GM19463 (cell line): ENCODE data around the gene FBXL7.
"Not testable (repeated sequence)": the region's sequence is repeated elsewhere in the genome, so short reads cannot be mapped to it uniquely, and the experiment has no call there.

Source experiments
- ATAC-seq: cut with Tn5 transposase; IDR thresholded peaks from one replicate; pipeline ENCODE4 v1.9.1; 2021; ENCODE audit warnings: mild to moderate bottlenecking, moderate library complexity; ENCODE audit not compliant: unreplicated experiment

The FBXL7 gene

DNA sequence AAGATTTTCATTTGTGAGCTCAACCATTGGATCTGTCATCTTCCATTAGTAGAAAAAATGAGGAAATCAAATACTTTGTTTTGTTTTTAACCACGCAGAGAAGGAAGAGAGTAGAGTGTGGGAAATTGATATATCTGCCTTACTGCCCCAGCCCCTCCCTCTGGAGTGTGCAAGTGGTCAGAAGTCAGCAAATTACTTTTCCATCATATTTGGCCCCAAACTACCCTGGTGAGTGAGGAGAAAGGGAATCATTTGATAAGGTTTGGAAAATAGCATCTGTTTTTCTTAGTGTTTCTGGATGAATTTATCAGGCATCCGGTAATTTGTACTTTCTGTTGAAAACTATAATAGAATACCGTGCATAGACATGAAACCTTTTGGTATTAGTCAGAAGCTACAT is 352.2 kb downstream of the FBXL7 start:
- no peak for ATAC-seq

DNA sequence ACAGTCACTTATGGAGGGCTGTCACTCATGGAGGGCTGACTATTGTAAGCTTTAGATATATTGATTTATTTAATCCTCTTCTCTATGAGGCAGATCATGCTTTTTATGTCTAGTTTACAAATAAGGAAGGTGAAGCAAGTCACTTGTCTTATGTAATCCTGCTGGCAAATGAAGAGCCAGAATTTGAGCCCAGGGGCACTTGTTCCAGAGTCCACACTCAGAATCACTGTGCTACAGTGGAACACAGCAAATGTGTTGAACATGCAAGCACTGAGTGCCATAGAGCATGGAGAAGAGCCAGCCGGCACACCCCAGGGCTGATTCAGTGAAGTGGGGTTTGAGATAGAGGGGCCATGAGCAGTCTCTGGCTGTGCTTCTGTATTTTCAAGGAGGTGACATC is 353.0 kb downstream of the FBXL7 start:
- no peak for ATAC-seq

- no peak for ATAC-seq
Observed at GRCh38 chr5:15858326-15858725, 358.3 kb downstream of the FBXL7 start.

DNA sequence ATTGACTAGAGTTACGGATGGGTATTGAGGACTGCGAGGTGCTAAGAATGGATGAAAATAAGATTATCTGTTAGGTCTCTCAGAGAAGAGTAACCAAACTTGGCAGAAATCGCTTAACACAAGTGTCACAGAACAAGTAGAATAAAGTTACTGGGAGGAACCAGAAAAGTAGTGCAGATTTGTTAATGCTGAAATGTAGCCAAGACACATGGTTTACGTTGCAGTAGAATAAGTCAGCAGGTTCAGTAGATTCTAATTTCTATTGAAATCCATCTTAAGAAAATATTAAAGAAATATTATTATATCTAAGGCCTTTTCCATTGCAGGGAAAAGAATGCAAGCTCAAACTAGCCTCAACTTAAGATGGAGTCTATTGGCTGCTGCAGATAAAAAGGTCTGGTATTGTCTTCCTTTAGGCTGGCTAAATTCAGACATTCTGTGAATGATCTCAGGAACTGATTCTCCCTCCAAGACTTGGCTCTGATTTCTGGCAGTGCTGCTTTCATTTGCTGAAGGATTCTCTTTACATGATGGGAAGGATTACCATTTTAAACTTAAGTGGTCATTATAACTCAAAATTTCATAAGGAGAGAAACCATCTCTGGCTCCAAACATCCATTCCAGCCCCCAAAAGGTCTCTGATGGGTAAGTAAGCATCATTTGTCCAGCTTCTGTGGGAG is 364.7 kb downstream of the FBXL7 start:
- ATAC-seq: no peak

DNA sequence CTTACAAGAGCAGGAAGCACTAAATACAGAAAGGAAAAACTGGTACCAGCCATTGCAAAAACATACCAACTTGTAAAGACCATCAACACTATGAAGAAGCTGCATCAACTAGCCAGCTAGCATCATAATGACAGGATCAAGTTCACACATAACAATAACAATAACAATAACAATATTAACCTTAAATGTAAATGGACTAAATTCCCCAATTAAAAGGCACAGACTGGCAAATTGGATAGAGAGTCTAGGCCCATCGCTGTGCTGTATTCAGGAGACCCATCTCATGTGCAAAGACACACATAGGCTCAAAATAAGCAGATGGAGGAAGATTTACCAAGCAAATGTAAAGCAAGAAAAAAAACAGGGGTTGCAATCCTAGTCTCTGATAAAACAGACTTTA is 372.3 kb downstream of the FBXL7 start:
- not testable (repeated sequence) for ATAC-seq

- ATAC-seq: no peak
Observed at GRCh38 chr5:15877914-15878313, 377.9 kb downstream of the FBXL7 start.

DNA sequence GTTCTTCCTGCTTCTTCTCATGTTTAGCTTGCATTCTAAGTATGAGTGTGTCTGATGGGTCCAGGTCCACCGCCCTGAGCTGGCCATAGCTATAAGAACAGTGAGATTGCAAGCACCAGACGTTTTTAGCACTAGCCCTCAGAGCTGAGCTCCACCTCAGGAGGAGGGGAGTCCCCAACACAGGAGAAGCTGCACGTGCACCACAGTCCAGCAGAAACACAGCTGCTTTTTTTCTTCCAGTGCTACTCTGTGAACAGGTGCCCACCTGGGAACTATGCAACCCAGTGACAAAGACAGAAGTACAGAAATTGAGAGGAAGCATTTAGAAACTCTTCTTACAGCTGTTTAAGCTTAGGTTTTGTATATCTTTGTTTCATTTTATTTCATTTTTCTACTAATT is 380.2 kb downstream of the FBXL7 start:
- ATAC-seq: no peak

DNA sequence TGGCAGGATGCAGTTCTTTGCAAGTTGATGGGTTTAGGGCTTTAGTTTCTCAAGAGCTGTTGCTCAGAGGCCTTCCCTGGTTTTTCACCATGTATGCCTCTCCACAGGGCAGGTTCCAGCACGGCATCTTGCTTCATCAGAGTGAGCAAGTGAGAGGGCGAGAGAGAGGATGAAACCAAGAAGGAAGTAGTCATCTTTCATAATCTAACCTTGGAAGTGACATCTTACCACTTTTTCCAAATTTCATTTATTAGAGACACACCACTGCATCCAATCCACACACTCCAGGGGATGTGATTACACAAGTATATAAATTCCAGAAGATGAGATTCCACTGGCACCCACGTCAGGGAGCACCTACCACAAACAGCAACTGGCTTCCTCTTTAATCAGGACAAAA is 385.2 kb downstream of the FBXL7 start:
- no peak for ATAC-seq

GRCh38 chr5:15886156-15886555 is 386.2 kb downstream of the FBXL7 start:
- no peak for ATAC-seq

GRCh38 chr5:15887093-15887492 is 387.1 kb downstream of the FBXL7 start:
- no peak for ATAC-seq

DNA sequence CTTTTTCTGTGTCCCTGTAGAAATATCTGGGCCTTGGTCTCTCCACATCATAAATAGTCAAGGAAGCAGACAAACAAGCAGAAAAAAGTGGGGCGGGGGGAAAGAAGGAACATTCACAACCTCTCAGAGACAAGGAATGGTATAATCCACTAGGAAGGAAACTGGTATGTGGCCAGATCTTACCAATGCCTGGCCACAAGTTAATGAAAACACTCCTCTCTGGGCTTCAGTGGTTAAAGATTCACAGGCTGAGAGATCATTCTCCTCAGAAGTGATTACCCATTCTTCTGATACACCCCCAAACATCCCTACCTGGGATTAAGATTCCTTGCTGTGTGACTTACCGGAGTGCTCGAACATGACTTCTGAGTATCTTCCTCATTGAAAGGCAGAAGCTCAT is 389.0 kb downstream of the FBXL7 start:
- no peak for ATAC-seq

GRCh38 chr5:15893866-15894265 is 393.9 kb downstream of the FBXL7 start:
- no peak for ATAC-seq

GRCh38 chr5:15897656-15898055 is 397.7 kb downstream of the FBXL7 start:
- no peak for ATAC-seq

DNA sequence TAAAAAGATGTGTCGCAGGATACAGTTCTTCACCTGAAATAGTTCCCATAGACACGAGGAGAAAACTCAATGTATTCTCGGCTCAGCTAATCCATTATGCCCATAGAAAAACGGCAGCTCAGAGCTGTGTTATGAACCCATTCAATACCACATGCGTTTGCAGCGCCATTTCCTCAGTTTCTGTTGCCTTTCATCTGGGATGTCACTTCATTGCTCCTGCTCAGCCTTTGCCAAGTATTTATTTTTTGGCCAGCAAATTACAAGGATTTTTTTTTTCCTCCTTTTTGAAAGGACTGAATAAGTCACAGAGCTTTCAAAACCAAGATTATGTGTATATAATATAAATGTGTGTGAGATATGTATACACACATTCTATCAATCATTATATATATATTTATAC is 398.7 kb downstream of the FBXL7 start:
- ATAC-seq: no peak

- ATAC-seq: no peak
Observed at GRCh38 chr5:15899481-15899880, 399.5 kb downstream of the FBXL7 start.

- no peak for ATAC-seq
Observed at GRCh38 chr5:15901151-15901550, 401.2 kb downstream of the FBXL7 start.

GRCh38 chr5:15902066-15902465 is 402.1 kb downstream of the FBXL7 start:
- ATAC-seq: no peak

DNA sequence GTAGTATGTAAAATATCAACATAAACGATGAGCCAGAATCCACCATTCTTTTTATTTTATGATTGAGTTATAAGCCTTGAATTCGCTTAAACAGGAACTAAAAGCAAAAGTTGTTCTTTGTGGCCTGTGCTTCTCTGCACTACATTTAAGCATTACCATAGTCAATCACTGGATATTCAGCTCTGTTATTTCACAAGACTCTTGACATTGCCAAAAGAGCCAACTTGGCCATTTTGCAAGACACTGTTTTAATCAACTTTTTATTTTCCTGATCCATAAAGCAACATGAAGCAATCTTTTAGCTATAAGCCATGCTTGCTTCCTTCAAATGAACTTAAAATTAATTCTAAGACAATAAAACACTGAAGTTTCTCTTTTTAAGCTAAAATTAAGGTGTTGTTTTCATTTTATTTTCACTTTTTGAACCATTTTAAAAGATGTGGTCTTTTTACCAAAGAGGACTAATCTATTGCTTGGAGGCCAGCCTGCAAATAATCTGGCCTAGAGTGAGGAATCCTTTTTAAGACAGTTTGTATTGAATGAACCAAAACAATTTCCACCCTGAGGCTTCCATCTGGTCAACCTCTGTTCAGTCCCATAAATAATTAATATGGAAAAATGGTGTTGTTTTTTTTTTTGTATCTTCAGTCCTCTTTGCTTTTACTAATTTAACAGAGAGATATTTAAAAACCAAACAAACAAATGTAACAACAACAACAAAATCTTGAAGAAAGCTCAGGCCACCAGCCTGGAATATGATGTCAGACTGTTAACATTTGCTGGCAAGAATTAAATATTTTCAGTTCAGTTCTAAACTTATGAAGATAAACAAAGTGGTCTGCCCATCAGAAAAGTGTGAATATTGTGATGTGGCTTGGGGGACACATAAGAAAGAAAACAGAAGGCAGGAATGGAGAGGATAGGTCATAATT is 405.2 kb downstream of the FBXL7 start:
- ATAC-seq: no peak

DNA sequence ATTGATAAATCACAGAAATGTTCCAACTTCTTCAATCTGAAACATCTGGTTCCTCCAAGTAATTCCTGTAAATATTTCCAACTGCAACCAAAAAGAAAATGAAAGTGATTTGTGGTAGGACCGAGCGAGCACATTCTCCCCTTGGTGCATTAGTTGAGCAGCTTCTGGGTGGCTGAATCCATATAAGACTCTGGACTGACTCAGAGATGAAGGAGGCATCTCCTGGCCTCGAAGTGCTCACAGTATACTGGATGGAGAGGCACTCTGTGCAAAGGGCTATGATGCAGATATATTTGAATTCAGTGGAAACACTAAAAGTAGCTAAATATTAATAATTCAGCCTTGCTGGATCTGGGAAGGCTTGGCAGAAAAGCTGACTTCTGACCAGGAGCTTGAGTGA is 414.7 kb downstream of the FBXL7 start:
- ATAC-seq: no peak

DNA sequence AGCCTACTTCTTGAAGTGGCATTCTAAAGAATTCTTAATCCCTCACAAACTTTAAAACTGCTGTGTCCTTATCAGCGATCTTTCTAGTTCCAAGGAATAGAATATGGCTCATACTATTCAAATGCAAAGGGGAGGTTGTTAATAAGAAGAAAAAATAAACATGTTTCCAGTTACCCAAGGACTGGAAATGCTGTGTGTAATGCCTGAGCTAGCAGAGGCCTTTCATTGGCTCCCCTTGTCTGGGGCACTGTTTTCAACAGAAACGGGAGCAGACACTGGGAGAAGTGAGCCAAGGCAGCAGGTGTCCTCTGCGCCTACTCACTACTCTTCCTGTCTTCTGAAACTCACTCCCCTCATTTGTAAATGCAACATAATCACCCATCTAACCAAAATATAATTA is 426.6 kb downstream of the FBXL7 start:
- ATAC-seq: no peak

GRCh38 chr5:15927710-15928380 is 427.9 kb downstream of the FBXL7 start:
- no peak for ATAC-seq
